Ascending aorta (tissue), 2 donors: ENCODE data around the gene GPC6. TPM values are rescaled to one million over a fixed set of nuclear protein-coding genes. Genes with fewer than 3 reads are reported as not detected.

Experiments
- DNase-seq, 2 donors: peaks; one replicate each; pipeline ENCODE4 v3.0.0-alpha.2; 2019; ENCODE audit warnings: low spot score in 2 of 2
- H3K27ac ChIP-seq, 2 donors: fragments of 200-600 bp; sonication (generic); one replicate each; pipeline ENCODE4 v1.5.1; 2016 to 2017; ENCODE audit warnings: mild to moderate bottlenecking in 1 of 2
- H3K27me3 ChIP-seq: fragments of 200-600 bp; sonication (generic); one replicate; pipeline ENCODE4 v1.5.1; 2017
- H3K36me3 ChIP-seq, 2 donors: fragments of 200-600 bp; sonication (generic); one replicate each; pipeline ENCODE4 v1.5.1; 2016
- H3K4me1 ChIP-seq, 2 donors: fragments of 200-600 bp; sonication (generic); one replicate each; pipeline ENCODE4 v1.5.1; 2016 to 2017; ENCODE audit warnings: mild to moderate bottlenecking in 1 of 2
- H3K4me3 ChIP-seq, 2 donors: fragments of 200-600 bp; sonication (generic); one replicate each; pipeline ENCODE4 v1.5.1; 2016 to 2017; ENCODE audit warnings: mild to moderate bottlenecking in 1 of 2
- H3K9me3 ChIP-seq, 2 donors: fragments of 200-600 bp; sonication (generic); one replicate each; pipeline ENCODE4 v1.5.1; 2016
- intact Hi-C: fragments of 100-400 bp; cut with DNase I; formaldehyde crosslinking; loops from one replicate; pipeline ENCODE4 v1.15.1; 2023
- total RNA-seq: library from RNA; depleted of rRNA; stranded (reverse); fragments of >200 nt; gene quantifications from one replicate; pipeline ENCODE4 v1.1.0, GENCODE V29; 2016
- TF ChIP-seq, protein P1 (sequence below), 3 experiments: fragments of 200-600 bp in 2 of 3; fragments of 450-650 bp in 1 of 3; sonication (generic) in 2 of 3; IDR thresholded peaks; one replicate each; pipeline ENCODE4 v1.5.1; 2016 to 2019; ENCODE audit warnings: antibody characterized with exemption in 3 of 3, mild to moderate bottlenecking in 1 of 3, moderate library complexity in 1 of 3

GPC6 gene
- total RNA-seq, 1 donor from 2014 or later = 23.2 TPM

DNA sequence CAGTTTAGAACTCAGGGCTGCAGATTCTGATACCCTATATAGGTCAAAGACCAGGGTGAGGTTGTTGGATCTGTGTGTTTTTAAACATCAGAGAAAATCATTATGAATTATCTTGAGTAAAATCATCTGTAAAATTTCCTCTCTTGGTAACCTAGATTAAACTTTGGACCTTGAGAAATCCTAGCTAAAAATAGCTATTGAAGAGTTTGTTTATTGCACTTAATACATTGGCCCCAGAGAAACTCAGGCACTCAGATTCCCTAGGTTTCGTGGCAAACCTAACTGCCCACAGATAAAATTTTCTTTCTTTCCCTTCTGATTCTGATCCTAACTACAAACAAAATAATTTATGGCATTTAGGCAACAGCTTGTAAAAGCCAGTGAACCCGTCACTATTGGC lies 102.3 kb downstream of the GPC6 start:
- intact Hi-C loops = no loop called here
- H3K4me3 ChIP-seq = no peak overlapping the region
- H3K36me3 ChIP-seq = no peaks in the 10 kb centered on the region
- H3K9me3 ChIP-seq = no peaks in the 10 kb centered on the region
- DNase-seq = no peak
- TF ChIP-seq, protein P1, sequence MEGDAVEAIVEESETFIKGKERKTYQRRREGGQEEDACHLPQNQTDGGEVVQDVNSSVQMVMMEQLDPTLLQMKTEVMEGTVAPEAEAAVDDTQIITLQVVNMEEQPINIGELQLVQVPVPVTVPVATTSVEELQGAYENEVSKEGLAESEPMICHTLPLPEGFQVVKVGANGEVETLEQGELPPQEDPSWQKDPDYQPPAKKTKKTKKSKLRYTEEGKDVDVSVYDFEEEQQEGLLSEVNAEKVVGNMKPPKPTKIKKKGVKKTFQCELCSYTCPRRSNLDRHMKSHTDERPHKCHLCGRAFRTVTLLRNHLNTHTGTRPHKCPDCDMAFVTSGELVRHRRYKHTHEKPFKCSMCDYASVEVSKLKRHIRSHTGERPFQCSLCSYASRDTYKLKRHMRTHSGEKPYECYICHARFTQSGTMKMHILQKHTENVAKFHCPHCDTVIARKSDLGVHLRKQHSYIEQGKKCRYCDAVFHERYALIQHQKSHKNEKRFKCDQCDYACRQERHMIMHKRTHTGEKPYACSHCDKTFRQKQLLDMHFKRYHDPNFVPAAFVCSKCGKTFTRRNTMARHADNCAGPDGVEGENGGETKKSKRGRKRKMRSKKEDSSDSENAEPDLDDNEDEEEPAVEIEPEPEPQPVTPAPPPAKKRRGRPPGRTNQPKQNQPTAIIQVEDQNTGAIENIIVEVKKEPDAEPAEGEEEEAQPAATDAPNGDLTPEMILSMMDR (IDR thresholded peaks at IDR 0.05) = no peak
- H3K27me3 ChIP-seq = no peaks in the 10 kb centered on the region
- no peak overlapping the region for H3K27ac ChIP-seq
- no peaks in the 10 kb centered on the region for H3K4me1 ChIP-seq

DNA sequence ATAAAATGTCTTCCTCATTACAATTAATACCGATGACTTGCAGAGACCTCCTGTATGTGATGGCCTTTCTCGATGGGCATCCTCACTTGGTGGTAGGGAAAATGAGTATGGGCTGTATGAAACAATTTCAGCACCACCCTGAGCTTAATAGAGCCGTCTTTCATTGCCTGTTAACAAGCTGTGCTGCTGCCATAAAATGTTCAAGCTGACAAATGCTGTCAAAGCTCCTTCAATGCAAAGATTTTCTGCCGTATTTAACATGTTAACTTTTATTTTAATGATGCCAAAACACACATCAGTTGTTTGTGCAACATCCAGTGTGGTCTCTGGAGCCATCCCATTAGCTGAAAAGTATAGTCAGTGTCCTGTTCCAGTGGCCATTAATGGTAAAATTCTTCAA lies 110.1 kb downstream of the GPC6 start:
- no peak overlapping the region for H3K4me3 ChIP-seq
- no peak overlapping the region for H3K27ac ChIP-seq
- intact Hi-C loops = no loop called here

DNA sequence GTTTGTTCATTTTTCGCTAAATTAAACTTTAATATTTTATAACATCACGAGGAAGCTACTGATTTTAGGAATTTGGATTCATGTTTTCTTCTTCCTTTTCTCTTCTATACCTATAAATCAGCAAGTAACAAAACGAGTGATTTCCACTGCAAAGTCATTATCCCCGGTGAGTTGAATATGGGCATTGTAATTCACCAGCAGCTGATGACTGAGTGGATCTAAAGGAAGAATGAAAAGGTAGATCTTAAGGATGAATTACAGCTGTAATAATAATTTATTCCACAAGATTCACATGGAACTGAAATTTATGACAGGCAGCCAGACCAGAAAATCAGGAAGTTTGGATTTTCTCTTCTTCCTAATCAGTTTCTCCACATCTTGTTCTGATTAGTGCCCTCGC lies 111.4 kb downstream of the GPC6 start:
- Histone ChIP-seq H3K4me1 (no peaks in the 10 kb centered on the region), H3K4me3 (no peak overlapping the region), H3K27me3 (no peaks in the 10 kb centered on the region), H3K36me3 (no peaks in the 10 kb centered on the region), H3K27ac (no peak overlapping the region), H3K9me3 (no peaks in the 10 kb centered on the region)
- TF ChIP-seq, protein P1 (IDR thresholded peaks at IDR 0.05) = no peak
- DNase-seq = no peak
- intact Hi-C loops = no loop called here

More for the DNA sequence above, 110.1 kb downstream of the GPC6 start:
- no peaks in the 10 kb centered on the region for H3K27me3 ChIP-seq
- H3K36me3 ChIP-seq = no peaks in the 10 kb centered on the region
- DNase-seq = no peak
- TF ChIP-seq, protein P1 (IDR thresholded peaks at IDR 0.05) = no peak
- no peaks in the 10 kb centered on the region for H3K4me1 ChIP-seq
- no peaks in the 10 kb centered on the region for H3K9me3 ChIP-seq

DNA sequence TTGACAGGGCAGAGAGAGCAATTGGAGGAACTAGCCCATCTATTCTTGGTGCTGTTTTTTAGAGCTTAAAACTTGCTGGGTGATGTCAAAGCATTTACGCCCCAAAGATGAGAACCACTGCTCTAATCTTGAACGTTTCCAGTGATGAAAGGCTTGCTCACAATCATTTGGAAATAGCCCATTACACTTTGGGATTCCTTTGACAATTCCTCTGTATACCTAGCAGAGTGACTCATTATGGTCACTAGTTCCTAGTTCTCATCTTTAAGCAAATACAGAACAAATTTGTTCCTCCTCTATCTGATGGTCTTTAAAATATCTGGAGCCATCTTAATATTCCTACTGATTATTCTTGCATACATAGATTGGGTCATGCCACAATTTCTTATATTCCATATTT lies 112.3 kb downstream of the GPC6 start:
- intact Hi-C loops = no loop called here
- Histone ChIP-seq H3K27ac (no peak overlapping the region), H3K9me3 (no peaks in the 10 kb centered on the region), H3K27me3 (no peaks in the 10 kb centered on the region), H3K36me3 (no peaks in the 10 kb centered on the region), H3K4me1 (no peaks in the 10 kb centered on the region), H3K4me3 (no peak overlapping the region)
- no peak for DNase-seq
- TF ChIP-seq, protein P1 (IDR thresholded peaks at IDR 0.05) = no peak

DNA sequence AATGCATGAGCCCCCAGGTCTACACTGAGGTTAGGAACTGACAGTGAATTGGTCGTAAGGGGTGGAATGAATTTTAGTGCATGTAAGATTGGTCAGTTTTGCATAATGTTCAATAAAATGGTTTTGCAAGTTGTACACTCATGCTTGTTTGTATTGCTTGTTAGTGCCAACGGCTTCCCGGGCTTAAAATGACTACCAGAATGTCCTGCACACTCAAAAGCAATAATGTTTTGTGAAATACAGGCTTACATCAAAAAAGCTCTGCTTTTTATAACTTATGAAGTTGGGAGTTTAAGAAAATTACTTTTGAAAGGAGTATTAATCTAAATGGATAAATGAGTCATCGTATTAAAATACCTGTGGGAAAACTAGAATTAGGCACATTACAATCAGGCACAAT lies 112.9 kb downstream of the GPC6 start:
- no peaks in the 10 kb centered on the region for H3K27me3 ChIP-seq
- no peaks in the 10 kb centered on the region for H3K9me3 ChIP-seq
- no peak overlapping the region for H3K27ac ChIP-seq
- intact Hi-C loops = no loop called here
- no peak overlapping the region for H3K4me3 ChIP-seq
- no peaks in the 10 kb centered on the region for H3K36me3 ChIP-seq
- no peaks in the 10 kb centered on the region for H3K4me1 ChIP-seq
- TF ChIP-seq, protein P1 (IDR thresholded peaks at IDR 0.05) = no peak
- no peak for DNase-seq

- TF ChIP-seq, protein P1 (IDR thresholded peaks at IDR 0.05) = no peak
- Histone ChIP-seq H3K27ac (no peak overlapping the region), H3K4me3 (no peak overlapping the region), H3K9me3 (no peaks in the 10 kb centered on the region), H3K4me1 (no peaks in the 10 kb centered on the region), H3K36me3 (no peaks in the 10 kb centered on the region), H3K27me3 (no peaks in the 10 kb centered on the region)
- DNase-seq = no peak
- intact Hi-C loops = no loop called here
Observed at GRCh38 chr13:93341517-93341916, 114.9 kb downstream of the GPC6 start.
